Stimulated activated CD8-positive, alpha-beta memory T cell treated with anti-CD3 and anti-CD28 coated beads, Interleukin-4, amount 100 ng/mL, for 1 hour (primary cell): ENCODE data around the gene EVL.

Experiments
- DNase-seq, 2 donors: peaks; one replicate each; pipeline ENCODE4 v3.0.0-alpha.2; 2020; ENCODE audit warnings: low read depth in 2 of 2, low spot score in 1 of 2

The EVL gene

DNA sequence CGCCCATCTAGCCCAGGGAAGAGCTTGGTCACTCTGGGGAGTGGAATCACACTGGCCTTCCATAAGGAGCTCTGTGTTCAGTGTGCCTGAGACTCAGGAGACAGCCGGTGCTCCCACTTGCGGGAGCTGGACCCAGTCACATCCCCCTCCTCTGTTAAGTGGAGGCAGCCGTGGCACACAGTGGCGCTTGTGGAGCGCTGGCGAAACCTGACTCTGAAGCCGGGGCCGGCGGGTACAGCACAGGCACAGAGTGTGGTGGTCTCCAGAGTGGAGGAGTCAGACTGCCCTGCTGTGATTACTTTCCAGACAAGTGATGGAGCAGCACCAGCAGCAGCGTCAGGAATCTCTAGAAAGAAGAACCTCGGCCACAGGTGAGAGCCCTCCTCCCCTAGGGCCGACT lies 61.2 kb downstream of the EVL start:
- no peak for DNase-seq

DNA sequence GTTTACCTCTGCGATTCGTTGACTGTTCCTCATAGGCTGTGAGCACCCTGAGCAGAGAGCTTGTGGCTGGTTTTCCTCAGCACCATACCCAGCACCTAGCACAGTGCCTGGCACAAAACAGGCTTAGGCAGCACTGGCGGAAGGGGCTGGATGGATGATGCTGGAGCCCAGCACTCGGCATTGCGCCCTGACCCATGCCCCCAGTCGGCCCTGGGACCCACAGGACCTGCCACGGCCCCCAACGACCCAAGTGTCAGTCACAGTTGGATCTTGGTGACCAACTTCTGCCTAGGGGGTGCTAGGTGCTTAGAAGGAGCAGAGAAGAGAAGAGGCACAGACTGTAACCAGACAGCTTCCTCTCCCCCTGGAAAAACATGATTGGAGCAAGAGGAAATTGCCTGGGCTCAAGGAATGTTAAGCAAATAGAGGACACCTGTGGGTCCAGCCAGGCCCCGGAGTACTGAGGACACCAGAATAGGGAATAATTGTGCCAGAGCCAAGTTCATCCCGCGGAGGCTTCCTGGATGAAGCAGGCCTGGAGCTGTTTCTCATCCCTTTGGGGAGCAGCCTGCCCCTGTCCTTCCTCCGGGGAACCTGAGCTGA lies 62.7 kb downstream of the EVL start:
- no peak for DNase-seq

DNA sequence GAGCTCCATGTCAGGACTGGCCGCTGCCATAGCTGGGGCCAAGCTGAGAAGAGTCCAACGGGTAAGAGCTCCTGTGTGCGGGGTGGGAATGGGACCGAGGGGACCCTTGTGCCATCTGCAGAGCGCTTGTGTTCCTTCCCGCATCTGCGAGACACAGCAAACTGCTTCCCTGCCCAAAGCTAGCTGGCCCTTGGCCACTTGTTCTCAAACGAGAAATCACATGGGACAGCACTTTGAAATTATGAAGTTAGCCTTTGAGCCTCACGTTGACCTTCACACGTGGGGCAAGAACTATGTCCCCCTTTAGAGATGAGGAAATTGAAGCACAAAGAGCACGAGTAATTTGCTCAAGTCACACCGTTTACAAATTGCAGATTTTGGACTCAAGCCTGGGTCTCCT lies 63.5 kb downstream of the EVL start:
- DNase-seq: no peak

DNA sequence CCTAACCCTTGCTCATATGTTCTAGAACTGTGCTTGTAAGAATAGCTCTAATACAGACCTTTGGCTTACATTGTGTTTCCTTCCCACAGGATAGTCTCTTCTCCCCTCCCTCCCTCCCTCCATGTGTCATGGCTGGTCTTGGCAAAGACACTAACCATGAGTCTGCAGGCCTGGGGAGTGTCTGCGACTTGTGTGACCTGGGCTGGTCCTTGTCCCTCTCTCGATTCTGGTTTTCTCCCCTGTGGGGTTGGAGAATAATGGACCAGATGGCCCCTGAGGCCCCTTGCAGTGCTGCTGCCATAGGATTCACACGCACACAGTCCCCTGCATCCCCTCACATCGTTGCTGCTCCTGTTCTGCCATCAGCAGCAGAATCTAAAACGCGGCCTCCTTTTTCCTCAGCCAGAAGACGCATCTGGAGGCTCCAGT lies 64.0 kb downstream of the EVL start:
- DNase-seq: no peak

DNA sequence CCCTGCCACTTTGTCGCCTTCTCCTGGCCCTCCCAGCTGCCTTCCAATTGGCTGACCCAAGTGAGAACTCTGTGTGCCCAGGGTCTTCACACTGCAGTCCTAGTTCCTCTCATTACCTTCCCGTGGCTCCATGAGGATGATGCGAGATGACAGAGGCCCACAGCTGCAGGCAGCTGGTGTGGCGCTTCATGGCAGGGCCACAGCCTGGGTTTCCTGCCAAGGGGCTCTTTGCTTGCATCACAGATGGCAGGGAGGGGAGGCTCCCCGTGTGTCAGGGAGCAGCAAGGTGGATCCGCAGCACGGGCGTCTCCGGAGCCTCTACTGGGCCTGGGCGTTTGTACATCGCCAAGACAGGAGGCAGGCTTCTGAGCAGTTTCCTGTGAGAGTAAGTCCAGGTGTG lies 65.3 kb downstream of the EVL start:
- no peak for DNase-seq

DNA sequence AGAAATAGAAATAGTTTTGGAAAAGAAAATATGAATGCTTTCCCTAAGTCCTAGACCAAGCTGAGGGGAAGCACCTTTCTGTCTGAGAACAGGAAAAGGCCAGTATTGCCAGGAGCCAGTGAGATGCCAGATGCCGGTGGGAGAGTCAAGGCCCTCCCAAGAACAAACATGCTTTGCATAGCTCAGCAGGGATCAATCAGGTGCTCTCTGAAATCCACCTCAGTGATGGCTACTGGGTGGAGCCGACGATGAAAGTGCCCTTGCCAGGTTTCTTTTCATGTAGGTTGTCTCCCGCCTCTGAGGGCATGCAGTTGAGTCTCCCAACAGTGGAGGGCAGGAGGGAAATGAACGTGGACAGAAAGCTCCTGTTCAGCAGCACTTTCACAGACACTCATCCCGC lies 66.0 kb downstream of the EVL start:
- DNase-seq: no peak

DNA sequence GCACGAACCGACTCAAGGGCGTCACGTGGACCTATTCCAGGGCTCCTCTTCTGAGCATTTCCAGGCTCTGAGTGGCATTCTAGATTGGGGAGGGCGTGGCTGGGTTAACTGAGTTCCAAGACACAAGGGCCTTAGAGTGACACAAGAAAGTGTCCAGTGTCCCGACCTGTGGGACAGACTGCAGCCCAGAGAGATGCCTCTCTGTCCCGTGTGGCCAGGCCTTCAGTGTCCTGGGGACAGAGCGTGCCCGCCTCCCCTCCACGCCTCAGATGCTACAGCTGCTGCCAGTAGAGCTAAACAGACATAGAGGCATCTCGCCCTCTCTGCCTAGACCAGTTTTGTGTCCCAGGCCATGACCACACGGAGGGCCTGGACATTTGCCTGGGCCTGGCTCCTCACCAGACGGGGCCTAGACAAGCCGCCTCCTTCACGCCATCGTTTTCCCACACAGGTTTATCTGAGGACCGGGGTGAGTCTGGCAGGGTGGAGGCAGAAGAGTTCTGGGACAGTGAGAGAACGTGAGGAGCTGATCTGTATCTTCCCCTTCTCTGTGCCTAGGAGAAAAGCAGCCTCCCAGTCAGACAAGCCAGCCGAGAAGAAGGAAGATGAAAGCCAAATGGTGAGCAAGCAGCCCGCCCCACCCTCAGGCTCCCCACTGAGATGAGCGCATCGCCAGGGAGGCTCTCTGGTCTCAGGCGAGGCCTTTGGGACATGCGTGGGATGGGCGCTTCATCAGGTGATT lies 67.1 kb downstream of the EVL start:
- DNase-seq: no peak

DNA sequence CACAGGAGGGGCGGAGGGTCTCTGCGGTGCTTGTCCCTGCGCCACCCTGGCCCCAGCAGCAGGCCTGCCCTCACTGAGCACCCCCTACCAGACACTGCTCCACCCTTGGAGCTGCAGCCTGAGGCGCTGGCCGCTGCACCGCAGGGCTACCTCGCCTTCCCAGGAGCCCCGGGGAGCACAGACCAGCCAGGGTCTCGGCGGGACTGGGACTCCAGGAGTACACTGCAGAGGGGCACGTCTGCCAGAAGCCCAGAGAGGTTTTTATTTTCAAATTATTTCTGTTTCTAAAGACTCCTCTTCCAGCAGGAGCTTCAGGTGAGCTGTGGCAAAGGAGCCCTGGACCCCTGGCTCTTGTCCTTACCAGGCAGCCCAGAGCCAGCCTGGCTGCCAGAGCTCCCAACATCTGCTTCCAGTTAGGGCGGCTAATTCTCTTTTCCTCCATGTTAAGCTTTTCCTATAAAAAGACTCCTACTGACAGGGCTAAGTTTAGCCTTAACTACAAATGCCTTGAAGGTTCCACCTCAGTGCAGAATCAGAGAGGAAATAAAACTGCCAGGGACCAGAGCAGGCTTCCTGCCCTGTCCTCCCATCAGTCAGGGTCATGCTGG lies 67.8 kb downstream of the EVL start:
- DNase-seq: no peak

DNA sequence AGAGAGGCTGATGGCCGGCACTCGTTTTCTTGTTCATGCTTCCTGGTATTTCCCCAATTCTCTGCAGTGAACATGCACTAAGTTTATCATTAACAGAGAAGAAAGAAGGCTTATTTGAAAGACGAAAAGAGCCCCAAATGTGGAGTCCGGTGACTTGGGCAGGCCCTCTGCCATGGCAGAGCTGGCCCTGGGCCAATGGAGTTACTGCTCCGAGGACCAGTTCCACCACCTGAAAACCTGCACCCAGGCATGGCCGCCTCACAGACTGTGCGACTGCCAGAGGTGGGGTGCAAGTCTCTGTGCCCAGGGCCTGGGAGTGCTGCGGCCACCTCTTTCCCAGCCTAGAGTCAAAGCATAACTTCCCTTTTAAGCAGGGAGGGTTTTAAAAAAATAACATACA lies 69.4 kb downstream of the EVL start:
- no peak for DNase-seq

DNA sequence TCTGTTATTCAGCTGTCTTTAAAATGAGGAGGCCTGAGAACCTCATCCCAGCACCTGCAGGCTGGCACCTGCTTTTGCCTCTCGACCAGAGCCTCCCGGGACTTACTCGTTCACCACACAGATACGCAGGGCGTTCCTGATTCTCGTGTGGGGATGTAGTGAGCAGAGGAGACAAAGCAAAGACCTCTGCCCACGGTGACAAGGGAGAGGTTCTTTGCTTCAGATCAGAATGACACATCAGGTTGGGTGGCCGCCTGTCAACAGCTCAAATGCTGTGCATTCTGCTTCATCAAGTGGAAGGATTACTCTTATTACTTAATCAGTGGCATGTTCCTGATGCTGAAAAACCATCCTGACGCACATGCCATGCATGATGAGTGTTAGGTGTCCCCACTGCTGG lies 69.9 kb downstream of the EVL start:
- DNase-seq: no peak

DNA sequence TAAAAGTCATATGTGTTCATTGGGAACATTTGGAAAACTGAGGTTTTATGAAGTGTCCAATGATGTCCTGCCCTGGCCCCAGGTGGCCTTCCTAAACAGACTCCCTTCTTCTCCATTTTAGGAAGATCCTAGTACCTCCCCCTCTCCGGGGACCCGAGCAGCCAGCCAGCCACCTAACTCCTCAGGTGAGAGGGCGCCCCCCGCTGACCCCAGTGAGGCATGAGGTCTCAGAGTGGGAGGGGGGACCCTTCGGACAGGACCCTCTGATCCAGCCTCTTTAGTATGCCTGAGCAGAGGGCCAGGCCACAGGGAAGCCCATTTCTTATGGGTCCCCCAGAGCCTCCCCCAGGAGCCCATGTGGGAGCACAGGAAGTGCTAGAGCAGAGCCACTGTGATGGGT lies 70.6 kb downstream of the EVL start:
- no peak for DNase-seq

DNA sequence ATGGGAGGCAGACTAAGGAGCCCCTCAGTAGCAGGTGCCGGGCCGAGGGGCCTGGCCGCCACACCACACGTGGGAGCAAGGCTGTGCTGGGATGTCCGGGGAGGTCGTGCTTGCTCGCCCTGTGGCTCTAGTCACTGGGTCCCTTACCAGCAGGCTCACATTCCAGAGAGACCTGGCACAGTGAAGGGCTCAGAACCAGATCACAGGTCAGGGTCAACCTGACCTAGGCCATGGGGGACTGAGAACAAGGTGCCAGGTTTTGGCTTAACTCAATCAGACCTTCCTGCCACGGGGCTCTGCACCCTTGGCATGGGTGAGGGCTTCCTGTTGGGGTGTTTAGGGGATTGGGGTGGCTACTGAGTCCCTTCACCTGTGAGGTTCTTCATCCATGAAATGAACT lies 72.0 kb downstream of the EVL start:
- DNase-seq: no peak

DNA sequence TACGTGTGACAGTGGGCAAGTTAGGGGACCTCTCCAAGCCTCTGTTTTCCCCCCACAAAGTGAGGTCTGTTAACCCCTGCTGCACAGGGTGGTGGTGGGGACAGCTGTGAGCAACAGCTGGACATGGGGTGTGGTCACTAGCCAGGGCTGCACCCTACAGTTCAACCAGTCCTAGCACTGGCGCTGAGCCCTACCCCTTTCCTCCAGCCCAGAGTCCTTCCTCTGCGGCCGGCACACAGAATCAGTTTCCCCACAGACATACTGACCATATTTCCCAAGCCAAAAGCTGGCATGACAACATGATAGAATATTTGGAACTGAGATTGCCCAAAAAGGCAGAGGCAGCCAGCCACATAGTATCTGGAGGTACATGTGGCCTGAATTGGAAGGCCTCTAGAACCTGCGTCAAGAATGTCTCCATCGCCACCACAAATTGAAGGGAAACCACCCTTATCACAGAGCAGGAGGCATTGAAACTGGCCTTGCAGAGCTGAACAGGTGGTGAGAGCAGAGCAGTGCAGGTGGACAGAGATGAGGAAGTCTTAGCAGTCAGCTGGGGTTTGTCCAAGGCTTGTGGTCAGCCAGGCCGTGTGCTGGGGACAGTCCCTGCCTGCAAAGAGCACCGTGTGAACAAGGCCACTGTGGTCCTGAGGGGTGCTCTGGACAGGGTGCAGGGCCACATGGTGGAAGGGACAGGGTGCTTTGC lies 73.0 kb downstream of the EVL start:
- DNase-seq: no peak

DNA sequence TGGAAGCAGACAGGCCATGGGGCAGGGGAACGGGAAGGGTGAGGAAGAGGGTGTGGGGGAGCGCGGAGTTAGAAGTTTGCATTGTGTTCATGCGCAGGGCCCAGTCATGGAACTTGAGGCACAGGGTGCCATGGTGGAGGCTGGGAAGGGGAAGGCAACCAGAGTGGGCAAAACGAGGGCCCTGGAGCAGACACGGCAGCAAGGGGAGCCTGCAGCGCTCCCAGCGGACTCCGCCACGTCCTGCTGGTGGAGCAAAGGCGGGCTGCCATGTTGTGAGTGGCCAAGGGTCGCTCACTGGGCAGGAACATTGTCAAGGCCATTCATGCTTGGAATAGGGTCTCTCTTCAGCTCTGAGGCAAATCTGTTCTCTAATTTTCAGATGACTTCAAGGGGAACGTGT lies 73.7 kb downstream of the EVL start:
- DNase-seq: no peak

DNA sequence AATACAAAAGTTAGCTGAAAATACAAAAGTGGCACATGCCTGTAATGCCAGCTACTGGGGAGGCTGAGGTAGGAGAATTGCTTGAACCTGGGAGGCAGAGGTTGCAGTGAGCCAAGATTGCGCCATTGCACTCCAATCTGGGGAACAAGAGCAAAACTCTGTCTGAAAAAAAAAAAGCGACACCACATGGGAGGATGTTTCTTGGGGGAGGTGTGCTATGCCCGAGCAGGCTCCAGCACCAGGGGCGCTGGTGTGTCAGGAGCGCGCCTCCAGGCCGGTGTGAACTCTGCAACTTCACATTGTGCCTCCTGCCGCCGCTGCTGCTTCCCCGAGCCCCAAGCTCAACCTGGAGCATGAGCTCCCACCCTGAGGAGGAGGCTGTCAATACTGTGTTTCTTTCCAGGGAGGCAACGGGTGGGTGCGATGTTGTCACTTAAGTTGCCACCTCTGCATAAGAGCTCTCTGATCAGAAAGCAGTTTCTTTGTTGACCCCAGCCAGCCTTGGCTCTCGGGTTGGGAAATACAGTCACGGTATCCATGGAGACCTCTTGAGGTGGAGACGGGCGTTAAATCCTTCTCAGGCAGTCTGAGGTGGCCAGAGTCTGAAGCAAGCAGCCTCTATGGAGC lies 75.3 kb downstream of the EVL start:
- DNase-seq: no peak

DNA sequence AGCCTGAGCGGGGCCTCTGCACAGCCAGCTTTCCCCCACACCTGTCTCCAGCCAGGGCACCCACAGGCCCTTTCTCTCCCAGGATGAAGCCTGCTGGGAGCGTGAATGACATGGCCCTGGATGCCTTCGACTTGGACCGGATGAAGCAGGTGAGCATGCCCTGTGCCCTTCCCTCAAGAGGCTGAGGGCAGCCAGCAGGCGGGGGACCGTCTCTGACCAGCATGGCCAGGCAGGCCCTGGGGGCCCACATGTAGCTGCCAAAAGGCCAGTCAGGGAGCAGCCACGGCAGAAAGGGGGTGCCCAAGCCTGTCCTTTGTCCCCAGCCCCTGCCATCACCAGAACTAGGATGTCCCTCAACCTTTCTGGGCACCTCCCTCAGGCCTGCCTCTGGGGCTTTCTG lies 75.9 kb downstream of the EVL start:
- DNase-seq: no peak

DNA sequence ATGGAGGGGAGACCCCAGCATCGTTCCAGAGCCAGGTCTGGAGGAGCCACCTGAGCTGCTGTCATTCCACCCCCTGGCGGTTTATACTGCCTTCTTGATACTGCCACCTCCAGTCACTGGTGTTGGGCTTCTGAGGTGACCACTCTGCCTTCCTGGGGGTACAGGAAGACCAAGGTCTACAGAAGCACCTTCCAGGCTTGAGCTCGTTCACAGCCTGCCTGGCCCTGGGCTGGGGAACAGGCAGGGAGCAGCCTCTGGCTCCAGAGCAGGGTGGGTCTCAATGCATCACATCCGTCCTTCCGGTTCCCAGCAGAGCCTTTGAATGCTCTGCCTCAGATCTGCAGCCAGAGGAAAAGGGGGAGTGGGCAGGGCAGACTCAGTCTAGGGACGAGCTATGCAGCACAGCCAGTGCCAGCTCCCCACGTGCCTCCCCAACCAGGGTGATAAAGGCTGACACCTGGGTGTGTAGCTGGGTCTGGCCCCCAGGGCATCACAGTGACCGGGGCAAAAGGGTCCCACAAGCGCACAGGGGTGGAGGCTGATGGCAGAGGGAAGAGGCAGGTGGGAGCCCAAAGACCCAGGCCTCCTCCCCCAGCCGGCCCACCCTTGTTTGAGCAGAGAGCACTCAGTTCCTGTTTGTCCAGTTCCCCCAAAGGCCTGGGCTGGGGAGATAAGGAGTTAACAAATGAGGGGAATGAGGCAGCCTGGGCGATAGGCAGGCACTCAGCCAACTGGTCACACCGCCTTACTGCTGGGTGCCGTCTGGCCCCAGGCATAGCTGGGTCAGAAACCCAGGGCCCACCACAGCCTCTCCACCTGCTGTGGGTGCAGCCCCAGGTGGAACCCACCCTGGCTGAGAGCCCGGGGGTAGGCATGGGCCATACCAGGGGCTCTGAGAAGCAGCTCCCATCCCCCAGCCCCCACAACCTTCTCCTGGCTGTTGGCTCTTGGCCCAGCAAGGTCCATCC lies 77.1 kb downstream of the EVL start:
- no peak for DNase-seq

DNA sequence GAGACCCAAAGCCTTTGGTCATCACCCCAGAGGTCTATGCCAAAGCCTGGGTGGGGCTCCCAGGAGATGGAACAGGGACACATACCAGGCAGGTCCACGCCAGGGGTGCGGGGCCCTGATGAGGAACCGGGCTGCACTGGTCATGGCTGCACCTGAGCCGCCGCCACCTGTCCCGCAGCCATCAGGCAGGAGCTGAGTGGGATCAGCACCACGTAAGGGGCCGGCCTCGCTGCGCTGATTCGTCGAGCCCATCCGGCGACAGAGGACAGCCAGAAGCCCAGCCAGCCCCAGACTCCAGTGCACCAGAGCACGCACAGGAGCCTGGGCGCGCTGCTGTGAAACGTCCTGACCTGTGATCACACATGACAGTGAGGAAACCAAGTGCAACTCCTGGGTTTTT lies 78.3 kb downstream of the EVL start:
- DNase-seq: no peak

DNA sequence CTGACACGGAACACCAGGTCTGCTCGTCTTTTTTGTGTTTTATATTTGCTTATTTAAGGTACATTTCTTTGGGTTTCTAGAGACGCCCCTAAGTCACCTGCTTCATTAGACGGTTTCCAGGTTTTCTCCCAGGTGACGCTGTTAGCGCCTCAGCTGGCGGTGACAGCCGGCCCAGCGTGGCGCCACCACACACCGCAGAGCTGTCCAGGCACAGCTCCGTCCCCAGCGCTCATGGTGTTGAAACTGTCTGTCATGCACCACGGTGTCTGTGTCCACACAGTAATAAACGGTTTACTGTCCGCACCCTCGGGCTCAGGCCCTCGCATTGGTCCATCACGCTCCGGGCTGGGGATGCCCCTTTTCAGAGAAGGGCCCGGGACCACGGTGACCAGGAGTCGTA lies 78.7 kb downstream of the EVL start:
- DNase-seq: no peak

DNA sequence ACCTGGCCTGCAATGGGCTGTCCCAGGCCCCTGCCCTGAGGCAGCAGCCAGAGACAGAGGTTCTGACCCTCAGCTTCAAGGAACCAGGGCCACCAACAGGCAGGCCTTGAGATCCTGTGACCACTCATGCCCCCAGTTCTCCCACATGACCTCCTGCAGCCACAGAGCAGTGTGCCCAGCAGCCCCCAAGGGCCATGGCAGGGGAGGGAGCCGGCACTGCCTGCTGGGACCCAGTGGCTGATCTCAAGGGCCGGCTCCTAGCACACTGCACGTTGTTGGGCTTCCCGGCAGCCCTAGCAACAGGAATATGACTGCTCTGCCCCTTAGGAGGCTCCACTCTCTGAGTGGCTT lies 79.4 kb downstream of the EVL start:
- no peak for DNase-seq
